Measurements from ENCODE around the gene FRG2B.
"Not testable (repeated sequence)": the region's sequence is repeated elsewhere in the genome, so short reads cannot be mapped to it uniquely, and the experiment has no call there.

- TF ChIP-seq CTCF (tag by site-specific recombination; IDR thresholded peaks at IDR 0.05); YY1 (tag by site-specific recombination; IDR thresholded peaks at IDR 0.05); ZBTB8A (tag by site-specific recombination; IDR thresholded peaks at IDR 0.05); TRIM28 (IDR thresholded peaks at IDR 0.05; ENCODE audit: borderline replicate concordance, low read length); ZNF792 (tag by site-specific recombination; IDR thresholded peaks at IDR 0.05); ZNF426 (tag by site-specific recombination; IDR thresholded peaks at IDR 0.05); ZEB2 (tag by site-specific recombination; IDR thresholded peaks at IDR 0.05); MYNN (tag by site-specific recombination; IDR thresholded peaks at IDR 0.05; ENCODE audit: borderline replicate concordance); ZBTB6 (tag by site-specific recombination; IDR thresholded peaks at IDR 0.05); ZNF449 (tag by site-specific recombination; IDR thresholded peaks at IDR 0.05): not testable (repeated sequence)
Measured at GRCh38 chr10:133647075-133647748, 20.6 kb upstream of the FRG2B start.
